ENCODE data around the gene HOXD11.

DNA sequence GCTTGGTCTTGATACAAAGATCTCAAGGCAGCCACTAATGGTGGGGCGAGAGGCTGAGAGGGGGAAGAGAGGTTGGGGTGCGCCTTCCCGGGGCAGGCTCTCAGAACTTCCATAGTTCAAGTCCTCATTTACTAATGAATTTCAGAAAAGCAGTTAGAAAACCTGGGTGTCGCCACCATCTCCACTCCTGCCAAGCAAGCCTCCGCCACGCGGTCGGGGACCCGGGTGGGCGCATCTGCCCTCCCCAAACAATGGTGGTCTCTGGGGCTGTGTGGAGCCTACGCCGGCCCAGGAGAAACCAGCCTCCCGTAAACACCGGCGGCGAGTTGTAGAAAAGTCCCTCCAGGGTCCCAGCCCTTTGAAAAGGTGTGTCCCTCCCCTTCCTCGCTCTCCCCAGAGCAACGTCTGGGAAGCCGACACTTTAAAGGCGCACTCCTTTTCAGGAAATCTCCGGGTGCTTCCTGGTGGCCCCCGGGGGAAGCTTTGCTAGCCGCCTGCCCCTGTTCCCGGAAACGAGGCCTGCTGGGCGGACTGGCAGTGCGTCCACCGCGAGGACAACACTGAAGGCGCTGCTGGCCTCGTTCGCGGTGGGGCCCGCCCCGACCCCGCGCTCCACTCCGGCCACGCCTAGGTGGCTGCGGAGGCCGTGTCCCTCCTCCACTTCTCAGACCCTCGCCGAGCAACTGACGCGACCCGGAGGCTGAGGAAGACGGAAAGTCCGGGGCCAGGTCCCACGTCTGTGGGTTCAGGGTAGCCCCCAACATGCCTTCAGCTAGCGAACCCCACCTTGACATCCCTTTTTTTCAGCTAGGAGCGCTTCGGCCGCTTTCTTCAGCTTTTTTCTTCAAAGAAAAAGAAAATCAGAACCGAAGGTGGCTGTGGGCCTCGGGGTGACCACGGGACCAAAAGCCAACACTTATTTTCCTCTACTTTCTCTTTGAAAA lies 40.2 kb upstream of the HOXD11 start:
- TF ChIP-seq CTCF (IDR thresholded peaks at IDR 0.05) (no peak), POLR2A (IDR thresholded peaks at IDR 0.05) (no peak)

Measured in esophagus squamous epithelium (tissue), 4 donors.